AG10803 (cell line): ENCODE data around the gene FAM151A.

Source experiments
- DNase-seq: peaks from one replicate; pipeline ENCODE4 v3.0.0; 2010; ENCODE audit warnings: low read depth
- H3K4me3 ChIP-seq: 2 replicates; pipeline ENCODE4 v1.5.1; 2011; ENCODE audit warnings: mild to moderate bottlenecking, low read length, control low read depth
- TF ChIP-seq, protein P1 (sequence below): conservative IDR thresholded peaks from 2 replicates; pipeline ENCODE4 v1.5.1; 2011; ENCODE audit warnings: mild to moderate bottlenecking, low read length, control low read depth, inconsistent platforms

FAM151A gene

DNA sequence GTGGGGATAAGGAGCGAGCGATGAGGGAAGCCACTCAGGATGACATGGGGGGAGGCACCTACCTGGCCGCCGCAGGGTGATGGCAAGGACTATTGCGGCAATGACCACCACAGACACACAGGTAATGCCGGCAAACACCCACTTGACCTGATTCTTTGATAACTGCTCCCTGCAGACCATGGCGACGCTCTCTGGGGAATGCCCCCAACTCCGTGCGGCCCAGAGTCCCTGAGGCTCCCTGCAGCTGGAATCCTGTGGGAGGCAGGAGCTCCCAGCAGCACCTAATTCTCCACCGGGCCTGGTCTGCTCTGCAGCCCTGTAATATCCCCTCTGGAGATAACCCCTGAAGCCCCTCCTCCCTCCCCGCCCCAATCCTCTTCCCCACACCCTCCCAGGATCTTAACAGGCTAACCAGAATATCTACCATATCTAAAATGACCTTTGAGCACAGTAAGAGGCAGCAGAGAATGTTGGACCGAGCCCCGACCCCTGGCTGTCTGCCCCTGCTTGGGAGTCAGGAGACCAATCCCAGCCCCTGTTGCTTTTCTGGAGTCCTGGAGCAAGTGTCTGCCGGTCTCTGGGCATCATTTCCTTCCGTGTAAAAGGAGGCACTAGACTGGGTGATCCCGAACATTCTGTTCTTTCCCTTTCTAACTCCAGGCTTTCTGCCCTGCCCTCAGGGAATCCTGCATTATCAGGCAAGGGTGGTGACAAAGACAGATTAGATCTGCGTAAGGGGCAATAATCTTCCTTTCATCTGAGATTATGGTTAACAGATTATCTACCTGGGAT is at the start of gene FAM151A:
Gene FAM151A, minus strand, starts transcription at position 310 of the 792 bp plus-strand sequence. Its CDS starts 130 bp downstream, at position 180.
- TF ChIP-seq, protein P1, sequence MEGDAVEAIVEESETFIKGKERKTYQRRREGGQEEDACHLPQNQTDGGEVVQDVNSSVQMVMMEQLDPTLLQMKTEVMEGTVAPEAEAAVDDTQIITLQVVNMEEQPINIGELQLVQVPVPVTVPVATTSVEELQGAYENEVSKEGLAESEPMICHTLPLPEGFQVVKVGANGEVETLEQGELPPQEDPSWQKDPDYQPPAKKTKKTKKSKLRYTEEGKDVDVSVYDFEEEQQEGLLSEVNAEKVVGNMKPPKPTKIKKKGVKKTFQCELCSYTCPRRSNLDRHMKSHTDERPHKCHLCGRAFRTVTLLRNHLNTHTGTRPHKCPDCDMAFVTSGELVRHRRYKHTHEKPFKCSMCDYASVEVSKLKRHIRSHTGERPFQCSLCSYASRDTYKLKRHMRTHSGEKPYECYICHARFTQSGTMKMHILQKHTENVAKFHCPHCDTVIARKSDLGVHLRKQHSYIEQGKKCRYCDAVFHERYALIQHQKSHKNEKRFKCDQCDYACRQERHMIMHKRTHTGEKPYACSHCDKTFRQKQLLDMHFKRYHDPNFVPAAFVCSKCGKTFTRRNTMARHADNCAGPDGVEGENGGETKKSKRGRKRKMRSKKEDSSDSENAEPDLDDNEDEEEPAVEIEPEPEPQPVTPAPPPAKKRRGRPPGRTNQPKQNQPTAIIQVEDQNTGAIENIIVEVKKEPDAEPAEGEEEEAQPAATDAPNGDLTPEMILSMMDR = no peak
- no peak for DNase-seq
- no peak within 1 kb of the TSS for H3K4me3 ChIP-seq

DNA sequence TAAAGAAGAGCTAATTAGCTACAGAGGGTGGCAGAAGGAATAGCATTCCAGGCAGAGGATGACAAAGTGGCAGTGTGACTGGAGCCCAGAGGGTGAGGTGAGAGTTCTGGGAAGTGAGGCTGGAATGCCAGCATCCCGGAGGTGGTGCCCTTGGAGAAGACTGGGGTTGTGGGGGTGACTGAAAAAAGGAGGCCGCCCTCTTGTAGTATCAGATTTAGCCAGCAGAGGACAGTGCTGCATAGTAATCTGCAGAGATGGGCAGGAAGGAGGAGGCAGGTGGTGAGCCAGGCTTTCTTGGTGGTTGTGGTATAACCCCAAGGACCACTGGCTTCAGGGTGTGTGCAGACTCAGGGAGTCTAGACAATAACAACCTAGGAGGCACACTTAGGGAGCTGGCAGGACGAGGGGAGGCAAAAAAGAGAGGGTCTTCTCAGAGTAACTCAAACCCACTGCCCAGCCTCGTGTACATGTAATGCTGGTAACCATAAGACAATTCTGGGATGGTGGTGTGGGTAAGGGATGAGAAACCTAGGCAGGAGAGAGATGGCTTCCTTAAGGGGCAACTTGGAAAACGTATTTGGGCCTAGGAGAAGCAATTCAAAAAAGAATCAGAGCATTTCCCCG is 48.8 kb upstream of the FAM151A start:
- peak; percentile 45 for DNase-seq
- TF ChIP-seq, protein P1 = peak; percentile 84
- H3K4me3 ChIP-seq = no peak overlapping the region

DNA sequence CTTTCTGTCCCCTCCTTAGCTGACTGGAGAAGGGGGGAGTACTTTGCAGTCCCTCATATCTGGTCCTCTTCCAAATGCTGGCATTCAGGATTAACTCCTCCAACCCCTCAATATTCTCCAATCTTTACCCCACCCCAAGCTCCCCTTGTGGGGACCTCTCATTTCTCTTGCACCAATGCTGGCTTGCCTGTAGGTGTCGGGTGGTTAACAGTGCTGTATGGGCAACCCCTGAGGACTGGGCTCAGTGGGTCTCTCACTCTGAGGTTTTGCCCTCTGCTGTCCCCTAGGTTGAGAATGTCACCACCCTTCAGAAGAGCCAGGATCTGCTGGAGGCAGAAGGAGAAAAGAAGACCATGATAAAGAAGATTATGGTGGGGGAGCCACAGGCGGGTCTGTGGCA is 45.2 kb upstream of the FAM151A start:
- H3K4me3 ChIP-seq = no peak overlapping the region
- TF ChIP-seq, protein P1 = no peak
- DNase-seq = no peak

DNA sequence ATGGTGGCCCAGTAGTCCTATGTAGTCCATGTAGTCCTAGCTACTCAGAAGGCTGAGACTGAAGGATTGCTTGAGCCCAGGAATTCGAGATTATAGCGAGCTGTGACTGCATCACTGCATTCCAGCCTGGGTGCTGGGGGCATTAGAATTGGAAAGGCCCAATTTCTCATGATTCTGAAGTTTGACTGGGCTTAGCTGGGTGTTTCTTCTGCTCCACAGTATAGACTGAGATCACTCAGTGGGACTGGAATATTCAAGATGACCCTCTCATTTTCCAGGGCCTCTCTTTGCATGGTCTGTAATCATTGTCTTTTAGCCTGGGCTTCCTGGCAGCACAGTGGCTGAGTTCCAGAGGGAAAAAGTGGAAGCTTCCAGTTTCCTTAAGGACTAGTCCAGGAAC is 44.5 kb upstream of the FAM151A start:
- H3K4me3 ChIP-seq = no peak overlapping the region
- TF ChIP-seq, protein P1 = no peak
- no peak for DNase-seq

DNA sequence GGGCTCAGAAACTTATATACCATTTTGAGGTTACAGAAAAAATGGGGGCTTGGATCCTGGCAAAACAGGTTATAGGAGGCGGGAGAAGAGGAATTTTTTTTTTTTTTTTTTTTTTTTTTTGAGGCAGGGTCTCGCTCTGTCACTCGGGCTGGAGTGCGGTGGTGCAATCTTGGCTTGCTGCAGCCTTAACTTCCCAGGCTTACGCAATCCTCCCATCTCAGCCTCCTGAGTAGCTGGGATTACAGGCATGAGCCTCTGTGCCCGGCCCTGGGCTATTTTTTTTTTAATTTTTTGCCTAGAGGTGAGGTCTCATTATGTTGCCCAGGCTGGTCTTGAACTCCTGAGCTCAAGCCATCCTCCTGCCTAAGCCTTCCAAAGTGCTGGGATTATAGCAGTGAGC is 43.0 kb upstream of the FAM151A start:
- TF ChIP-seq, protein P1 = no peak
- no peak for DNase-seq
- no peak overlapping the region for H3K4me3 ChIP-seq

DNA sequence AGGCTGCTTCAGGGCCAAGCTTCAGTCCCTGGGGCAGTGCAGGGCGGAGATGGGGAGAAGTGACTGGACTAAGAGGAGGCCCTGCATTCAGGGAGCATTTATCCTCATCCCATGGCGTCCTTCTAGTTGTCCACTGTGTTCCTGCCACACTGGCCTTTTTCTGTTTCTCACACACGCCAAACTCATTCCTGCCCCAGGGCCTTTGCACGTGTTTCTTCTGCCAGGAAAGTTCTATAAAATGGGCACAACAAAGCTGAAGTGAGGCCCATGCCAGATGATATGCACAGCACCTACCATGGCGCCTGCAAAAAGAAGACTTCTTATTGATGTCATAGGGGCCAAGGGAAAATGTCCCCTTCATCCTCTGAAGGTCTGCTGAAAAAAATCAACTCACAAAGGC is 42.5 kb upstream of the FAM151A start:
- no peak overlapping the region for H3K4me3 ChIP-seq
- TF ChIP-seq, protein P1 = no peak
- no peak for DNase-seq

DNA sequence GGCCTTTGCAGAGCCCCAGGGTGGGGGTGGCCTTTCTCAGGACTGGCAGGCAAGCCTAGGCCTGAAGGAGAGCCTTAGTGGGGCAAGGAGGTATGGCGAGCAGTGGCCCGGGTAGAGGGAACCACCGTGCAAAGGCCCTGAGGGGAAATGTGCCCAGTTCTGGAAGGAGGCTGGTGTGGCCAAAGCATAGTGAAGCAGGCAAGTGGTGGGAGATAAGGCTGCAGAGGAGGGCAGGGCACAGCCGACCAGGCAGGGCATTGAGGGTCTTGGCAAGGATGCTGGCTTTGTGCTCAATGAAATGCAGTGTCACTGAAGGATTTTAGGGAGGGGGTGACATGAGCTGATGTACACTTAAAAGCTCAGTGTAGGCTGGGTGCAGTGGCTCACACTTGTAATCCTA is 41.0 kb upstream of the FAM151A start:
- TF ChIP-seq, protein P1 = no peak
- no peak for DNase-seq
- H3K4me3 ChIP-seq = no peak overlapping the region
